GM12864 (cell line): Measurements from ENCODE around the gene RERG.
"Not testable (repeated sequence)": the region's sequence is repeated elsewhere in the genome, so short reads cannot be mapped to it uniquely, and the experiment has no call there.

ENCODE experiments used
- DNase-seq: peaks from one replicate; pipeline ENCODE4 v3.0.0-alpha.2; 2011; ENCODE audit warnings: low read depth
- H3K4me3 ChIP-seq: 2 replicates; pipeline ENCODE4 v1.5.1; 2011; ENCODE audit warnings: mild to moderate bottlenecking, low read depth, low read length, control low read depth
- TF ChIP-seq, protein P1 (sequence below): IDR thresholded peaks from 2 replicates; pipeline ENCODE4 v1.5.1; 2011; ENCODE audit warnings: low read depth, mild to moderate bottlenecking, moderate library complexity, low read length, control low read depth, inconsistent platforms; ENCODE audit errors: missing control alignments

RERG gene

DNA sequence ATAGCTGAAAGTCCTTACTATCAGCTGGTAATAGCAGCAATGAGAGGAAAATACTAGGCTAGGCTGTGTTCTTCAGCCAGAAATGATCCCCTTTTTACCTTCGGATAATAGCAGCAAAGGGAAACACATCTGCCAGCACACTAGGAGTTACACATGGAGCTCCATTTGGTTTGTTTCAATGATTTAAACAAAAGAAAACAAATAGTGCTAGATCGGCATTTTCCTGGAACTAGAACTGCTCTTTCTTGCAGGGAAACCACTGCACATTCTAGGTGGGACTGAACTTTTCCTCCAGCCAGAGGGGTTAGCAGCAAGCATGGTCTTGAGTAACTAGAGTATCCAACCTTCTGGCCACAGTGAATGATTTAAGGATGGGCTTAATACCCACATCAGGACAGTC lies 130.8 kb downstream of the RERG start:
- no peak for DNase-seq
- no peak overlapping the region for H3K4me3 ChIP-seq
- TF ChIP-seq, protein P1, sequence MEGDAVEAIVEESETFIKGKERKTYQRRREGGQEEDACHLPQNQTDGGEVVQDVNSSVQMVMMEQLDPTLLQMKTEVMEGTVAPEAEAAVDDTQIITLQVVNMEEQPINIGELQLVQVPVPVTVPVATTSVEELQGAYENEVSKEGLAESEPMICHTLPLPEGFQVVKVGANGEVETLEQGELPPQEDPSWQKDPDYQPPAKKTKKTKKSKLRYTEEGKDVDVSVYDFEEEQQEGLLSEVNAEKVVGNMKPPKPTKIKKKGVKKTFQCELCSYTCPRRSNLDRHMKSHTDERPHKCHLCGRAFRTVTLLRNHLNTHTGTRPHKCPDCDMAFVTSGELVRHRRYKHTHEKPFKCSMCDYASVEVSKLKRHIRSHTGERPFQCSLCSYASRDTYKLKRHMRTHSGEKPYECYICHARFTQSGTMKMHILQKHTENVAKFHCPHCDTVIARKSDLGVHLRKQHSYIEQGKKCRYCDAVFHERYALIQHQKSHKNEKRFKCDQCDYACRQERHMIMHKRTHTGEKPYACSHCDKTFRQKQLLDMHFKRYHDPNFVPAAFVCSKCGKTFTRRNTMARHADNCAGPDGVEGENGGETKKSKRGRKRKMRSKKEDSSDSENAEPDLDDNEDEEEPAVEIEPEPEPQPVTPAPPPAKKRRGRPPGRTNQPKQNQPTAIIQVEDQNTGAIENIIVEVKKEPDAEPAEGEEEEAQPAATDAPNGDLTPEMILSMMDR: no peak

DNA sequence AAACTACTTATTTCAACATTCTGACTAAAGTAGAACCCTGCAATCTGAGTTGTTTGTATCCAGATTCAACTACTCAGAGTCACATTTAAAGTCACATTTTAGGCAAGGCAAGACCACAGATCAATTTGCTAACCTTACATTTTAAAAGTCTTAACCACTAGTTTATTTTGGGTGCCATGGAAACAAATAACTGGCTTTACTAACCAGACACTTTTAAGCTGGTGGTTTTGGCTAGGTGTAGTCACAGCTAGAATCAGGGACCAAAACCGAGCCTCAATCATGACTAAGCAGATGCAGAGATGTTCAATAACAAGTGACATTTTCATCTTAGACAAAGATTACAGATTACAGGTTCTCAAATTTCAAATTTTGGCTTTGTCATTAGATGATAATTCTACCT lies 133.1 kb downstream of the RERG start:
- TF ChIP-seq, protein P1: no peak
- DNase-seq: no peak
- no peak overlapping the region for H3K4me3 ChIP-seq

DNA sequence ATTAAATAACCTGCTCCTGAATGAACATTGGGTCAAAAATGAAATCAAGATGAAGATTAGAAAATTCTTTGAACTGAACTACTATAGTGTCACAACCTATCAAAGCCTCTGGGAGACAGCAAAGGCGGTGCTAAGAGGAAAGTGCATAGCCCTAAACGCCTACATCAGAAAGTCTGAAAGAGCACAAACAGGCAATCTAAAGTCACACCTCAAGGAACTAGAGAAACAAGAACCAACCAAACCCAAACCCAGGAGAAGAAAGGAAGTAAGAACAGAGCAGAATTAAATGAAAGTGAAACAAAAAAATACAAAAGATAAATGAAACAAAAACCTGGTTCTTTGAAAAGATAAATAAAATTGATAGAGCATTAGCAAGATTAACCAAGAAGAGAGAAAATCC lies 143.5 kb downstream of the RERG start:
- not testable (repeated sequence) for DNase-seq, H3K4me3 ChIP-seq

DNA sequence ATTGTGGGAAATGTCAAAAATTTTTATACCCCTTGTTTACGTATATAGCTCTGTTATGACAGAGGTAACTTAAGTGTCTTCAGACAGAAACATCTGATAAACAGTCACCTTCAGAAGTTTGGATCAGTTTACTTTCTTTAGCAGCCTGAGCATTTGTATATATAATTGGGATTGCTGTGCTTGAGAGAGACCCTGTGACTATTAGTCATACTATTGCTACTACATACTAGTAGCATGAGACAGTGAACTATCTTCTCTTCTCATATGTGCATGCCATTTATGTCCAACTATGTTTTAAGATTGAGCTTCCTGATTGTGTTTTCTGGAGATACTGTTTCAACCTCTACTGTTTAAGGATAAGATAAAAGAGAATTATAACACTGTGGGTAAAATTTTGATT lies 146.9 kb downstream of the RERG start:
- no peak overlapping the region for H3K4me3 ChIP-seq
- no peak for DNase-seq
- TF ChIP-seq, protein P1: no peak

DNA sequence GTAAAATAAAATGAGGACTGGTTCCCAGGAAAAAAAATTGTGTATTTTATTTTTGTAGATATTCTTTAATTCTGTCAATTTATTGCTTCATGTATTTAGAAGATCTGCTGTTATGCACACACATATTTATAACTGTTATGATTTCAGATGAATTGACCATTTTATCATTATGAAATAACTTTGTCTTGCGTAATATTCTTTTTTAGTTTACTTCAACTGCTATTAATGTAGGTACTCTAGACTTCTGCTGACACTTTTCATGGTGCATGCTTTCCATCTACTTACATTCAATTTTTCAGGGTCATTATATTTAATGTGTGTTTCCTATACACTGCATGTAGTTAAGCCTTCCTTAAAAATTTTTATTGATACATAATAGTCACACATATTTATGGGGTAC lies 162.1 kb downstream of the RERG start:
- H3K4me3 ChIP-seq: no peak overlapping the region
- DNase-seq: no peak
- TF ChIP-seq, protein P1: no peak
